ENCODE measurements around the gene ITGAX. TPM values are rescaled to one million over a fixed set of nuclear protein-coding genes. Genes with fewer than 3 reads are reported as not detected.
"Not testable (repeated sequence)": the region's sequence is repeated elsewhere in the genome, so short reads cannot be mapped to it uniquely, and the experiment has no call there.

The ITGAX gene
- total RNA-seq (2014; rRNA removed; shearing (Covaris generic)), result not detected in 2 replicates

DNA sequence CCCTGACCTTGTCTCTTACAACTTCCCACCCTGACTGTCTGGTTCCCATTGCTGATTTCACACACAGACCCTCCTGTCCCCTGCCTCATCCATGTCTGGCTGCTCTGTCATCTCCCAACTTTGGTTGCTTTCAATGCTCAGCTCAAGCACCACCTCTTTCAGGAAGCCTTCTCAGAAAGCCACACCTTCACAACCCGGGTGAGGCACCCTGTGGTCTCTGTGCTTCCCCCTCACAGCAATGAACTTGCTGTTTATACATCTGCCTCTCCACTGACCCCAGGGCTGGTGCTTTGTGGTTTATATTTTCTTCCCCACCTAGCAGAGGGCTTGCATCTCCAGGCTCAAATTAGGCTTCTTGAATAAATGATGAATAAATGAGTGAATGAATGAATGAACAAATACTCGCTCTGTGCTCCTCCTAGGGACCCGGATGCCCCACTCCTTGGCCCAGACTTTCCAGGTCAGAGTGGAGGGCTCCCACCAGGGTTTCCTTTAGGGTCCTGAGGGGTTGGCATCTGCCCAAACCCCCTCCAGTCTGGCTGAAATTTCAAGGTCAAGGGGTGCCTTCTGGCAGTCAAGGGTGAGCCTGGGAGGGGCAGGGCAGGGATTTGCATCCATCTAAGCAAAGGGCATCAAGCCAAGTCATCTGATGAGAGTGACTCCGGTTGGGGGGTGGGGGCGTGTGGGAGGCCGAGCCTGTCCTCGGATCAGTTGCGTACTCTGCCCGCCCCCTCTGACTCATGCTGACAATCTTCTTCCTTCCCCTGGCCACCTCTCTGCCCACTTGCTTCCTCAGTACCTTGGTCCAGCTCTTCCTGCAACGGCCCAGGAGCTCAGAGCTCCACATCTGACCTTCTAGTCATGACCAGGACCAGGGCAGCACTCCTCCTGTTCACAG, at the start of gene ITGAX:
TSS of gene ITGAX (plus strand) at position 783 of the 898 bp plus-strand sequence. CDS start at position 862, 79 bp downstream.
- peaks cover 3% of the 10 kb centered on the region; the same call in 1 of the 2 replicates for H3K4me1 ChIP-seq
- DNase-seq, result no peak

DNA sequence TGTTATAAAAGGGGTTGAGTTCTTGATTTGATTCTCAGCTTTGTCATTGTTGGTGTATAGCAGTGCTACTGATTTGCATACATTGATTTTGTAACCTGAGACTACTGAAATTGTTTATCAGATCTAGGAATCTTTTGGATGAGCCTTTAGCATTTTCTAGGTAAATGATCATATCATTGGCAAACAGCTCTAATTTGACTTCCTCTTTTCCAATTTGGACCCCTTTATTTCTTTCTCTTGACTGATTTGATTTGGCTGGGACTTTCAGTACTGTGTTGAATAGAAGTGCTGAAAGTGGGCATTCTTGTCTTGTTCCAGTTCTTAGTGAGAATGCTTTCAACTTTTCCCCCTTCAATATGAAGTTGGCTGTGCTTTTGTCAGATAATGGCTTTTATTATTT, 49.8 kb upstream of the ITGAX start:
- Histone ChIP-seq H3K36me3 (no peaks in the 10 kb centered on the region), H3K4me1 (no peaks in the 10 kb centered on the region), H3K9me3 (replicated peaks) (no peaks in the 10 kb centered on the region), H3K27me3 (no peaks in the 10 kb centered on the region), H3K27ac (no peak overlapping the region), H3K4me3 (no peak overlapping the region)
- no peak for DNase-seq

More for the DNA sequence above, at the start of gene ITGAX:
- Histone ChIP-seq H3K4me3 (no peak within 1 kb of the TSS), H3K9me3 (replicated peaks) (no peaks in the 10 kb centered on the region), H3K27ac (no peak within 1 kb of the TSS), H3K36me3 (no peaks in the 10 kb centered on the region), H3K27me3 (no peaks in the 10 kb centered on the region)

DNA sequence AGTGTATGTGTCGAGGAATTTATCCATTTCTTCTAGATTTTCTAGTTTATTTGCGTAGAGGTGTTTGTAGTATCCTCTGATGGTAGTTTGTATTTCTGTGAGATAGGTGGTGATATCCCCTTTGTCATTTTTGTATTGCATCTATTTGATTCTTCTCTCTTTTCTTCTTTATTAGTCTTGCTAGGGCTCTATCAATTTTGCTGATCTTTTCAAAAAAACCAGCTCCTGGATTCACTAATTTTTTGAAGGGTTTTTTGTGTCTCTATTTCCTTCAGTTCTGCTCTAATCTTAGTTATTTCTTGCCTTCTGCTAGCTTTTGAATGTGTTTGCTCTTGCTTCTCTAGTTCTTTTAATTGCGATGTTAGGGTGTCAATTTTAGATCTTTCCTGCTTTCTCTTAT, 46.6 kb upstream of the ITGAX start:
- not testable (repeated sequence) for H3K9me3 ChIP-seq (replicated peaks); DNase-seq

DNA sequence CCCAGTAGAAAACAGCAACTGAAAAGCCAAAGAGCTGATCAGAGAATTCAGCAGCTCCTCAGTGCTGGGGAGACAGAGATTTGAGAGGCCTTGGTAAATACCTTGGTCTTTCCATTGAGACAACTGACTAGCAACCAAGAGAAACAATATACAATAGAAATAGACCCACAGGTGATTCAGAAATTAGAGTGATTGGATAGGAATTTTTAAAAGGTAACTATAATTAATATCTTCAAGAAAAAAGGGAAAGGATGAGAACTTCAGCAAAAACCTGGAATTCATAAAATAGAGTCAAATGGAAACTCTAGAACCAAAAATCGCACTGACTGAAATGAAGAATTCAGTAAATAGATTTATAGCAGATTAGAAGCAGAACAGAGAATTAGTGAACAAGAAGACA, 32.5 kb upstream of the ITGAX start:
- Histone ChIP-seq H3K9me3 (replicated peaks) (0 out of 2 replicates have a peak, but pooled peaks cover 3% of the 10 kb centered on the region), H3K4me3 (no peak overlapping the region), H3K36me3 (no peaks in the 10 kb centered on the region), H3K27ac (no peak overlapping the region), H3K4me1 (no peaks in the 10 kb centered on the region), H3K27me3 (no peaks in the 10 kb centered on the region)
- no peak for DNase-seq

More for the DNA sequence above, 46.6 kb upstream of the ITGAX start:
- H3K27me3 ChIP-seq, H3K27ac ChIP-seq, H3K4me1 ChIP-seq, H3K4me3 ChIP-seq, H3K36me3 ChIP-seq: not testable (repeated sequence)

DNA sequence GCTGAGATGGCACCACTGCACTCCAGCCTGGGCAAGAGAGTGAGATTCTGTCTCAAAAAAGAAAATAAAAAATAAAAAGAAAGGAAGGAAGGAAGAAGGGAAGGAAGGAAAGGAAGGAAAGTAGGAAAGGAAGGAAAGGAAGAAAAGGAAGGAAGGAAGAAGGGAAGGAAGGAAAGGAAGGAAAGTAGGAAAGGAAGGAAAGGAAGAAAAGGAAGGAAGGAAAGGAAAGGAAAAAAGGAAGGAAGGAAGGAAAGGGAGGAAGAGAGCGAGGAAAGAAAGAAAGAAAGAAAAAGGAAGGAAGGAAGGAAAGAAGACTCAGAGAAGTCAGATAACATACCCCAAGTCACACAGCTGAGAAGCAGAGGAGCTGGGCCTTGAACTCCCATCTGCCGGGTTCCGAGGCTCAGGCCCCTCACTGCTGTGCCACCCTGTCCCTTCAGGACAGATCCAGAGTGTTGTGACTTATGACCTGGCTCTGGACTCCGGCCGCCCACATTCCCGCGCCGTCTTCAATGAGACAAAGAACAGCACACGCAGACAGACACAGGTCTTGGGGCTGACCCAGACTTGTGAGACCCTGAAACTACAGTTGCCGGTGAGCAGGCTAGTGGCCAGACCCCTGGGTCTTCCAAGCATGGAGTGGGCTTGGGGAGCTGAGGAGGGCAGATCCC, 30.9 kb upstream of the ITGAX start:
- no peaks in the 10 kb centered on the region for H3K27me3 ChIP-seq
- H3K9me3 ChIP-seq (replicated peaks), result 0 out of 2 replicates have a peak, but pooled peaks cover 3% of the 10 kb centered on the region
- no peaks in the 10 kb centered on the region for H3K36me3 ChIP-seq
- no peaks in the 10 kb centered on the region for H3K4me1 ChIP-seq
- DNase-seq, result no peak
- no peak overlapping the region for H3K4me3 ChIP-seq
- H3K27ac ChIP-seq, result no peak overlapping the region

DNA sequence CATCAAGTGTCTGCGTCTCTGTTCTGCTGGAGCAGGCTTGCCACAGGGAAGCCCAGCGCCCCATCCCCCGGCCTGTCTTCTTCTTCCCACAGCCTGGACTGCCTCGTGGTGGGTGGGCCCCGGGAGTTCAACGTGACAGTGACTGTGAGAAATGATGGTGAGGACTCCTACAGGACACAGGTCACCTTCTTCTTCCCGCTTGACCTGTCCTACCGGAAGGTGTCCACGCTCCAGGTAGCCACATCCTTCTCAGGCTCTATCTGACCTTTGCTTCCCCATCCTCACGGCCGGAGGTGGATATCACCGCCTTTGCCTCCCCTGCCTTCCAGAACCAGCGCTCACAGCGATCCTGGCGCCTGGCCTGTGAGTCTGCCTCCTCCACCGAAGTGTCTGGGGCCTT, 29.8 kb upstream of the ITGAX start:
- Histone ChIP-seq H3K27ac (no peak overlapping the region), H3K4me3 (no peak overlapping the region), H3K27me3 (no peaks in the 10 kb centered on the region), H3K9me3 (replicated peaks) (0 out of 2 replicates have a peak, but pooled peaks cover 3% of the 10 kb centered on the region), H3K36me3 (no peaks in the 10 kb centered on the region), H3K4me1 (no peaks in the 10 kb centered on the region)
- DNase-seq, result no peak

DNA sequence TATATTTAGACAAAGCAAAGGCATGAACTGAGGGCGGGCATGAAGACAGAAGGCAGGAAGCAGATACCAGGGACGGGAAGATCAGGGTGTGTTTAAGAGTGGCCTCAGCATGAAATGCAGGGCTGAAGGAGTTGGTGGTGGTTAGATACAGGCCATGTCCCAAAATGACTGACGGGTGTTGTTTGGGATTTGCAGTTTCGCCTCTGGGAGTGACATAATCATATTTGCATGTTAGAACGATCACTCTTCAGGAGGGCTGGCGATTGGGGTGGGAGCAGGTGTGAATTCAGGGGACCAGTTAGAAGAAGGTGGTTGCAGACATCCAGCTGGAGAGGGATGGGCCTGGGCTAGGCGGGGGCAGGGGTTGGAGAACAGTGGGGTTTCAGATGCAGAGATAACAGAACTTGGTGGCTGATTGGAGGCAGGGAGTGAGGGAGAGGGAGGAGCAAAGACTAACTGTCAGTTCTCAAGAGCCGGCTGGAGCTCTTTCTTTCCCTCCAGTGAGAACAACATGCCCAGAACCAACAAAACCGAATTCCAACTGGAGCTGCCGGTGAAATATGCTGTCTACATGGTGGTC, 27.2 kb upstream of the ITGAX start:
- Histone ChIP-seq H3K4me1 (no peaks in the 10 kb centered on the region), H3K27ac (no peak overlapping the region), H3K4me3 (no peak overlapping the region), H3K9me3 (replicated peaks) (no peaks in the 10 kb centered on the region), H3K27me3 (no peaks in the 10 kb centered on the region), H3K36me3 (no peaks in the 10 kb centered on the region)
- no peak for DNase-seq

DNA sequence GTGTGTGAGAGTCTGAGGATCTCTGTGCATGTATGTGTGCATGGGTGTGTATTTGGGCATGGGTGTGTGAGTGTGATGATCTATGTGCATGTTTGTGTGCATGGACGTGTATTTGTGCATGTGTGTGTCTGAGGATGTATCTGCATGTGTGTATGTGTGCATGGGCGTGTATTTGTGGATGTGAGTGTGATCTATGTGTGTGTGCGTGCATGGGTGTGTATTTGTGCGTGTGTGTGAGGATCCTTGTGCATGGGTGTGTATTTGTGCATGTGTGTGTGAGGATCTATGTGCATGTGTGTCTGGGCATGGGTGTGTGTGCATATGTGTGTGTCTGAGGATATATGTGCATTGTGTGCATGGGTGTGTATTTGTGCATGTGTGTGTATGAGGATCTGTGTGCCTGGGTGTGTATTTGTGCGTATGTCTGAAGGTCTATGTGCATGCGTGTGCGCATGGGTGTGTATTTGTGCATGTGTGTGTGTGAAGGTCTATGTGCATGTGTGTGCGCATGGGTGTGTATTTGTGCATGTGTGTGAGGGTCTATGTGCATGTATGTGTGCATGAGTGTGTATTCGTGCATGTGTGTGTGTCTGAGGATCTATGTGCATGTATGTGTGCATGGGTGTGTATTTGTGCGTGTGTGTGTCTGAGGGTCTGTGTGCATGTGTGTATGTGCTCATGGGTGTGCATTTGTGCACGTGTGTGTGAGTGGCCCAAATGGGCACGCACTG, 26.5 kb upstream of the ITGAX start:
- H3K36me3 ChIP-seq, result no peaks in the 10 kb centered on the region
- no peak overlapping the region for H3K4me3 ChIP-seq
- H3K9me3 ChIP-seq (replicated peaks), result no peaks in the 10 kb centered on the region
- no peaks in the 10 kb centered on the region for H3K27me3 ChIP-seq
- H3K27ac ChIP-seq, result no peak overlapping the region
- no peak for DNase-seq
- no peaks in the 10 kb centered on the region for H3K4me1 ChIP-seq

DNA sequence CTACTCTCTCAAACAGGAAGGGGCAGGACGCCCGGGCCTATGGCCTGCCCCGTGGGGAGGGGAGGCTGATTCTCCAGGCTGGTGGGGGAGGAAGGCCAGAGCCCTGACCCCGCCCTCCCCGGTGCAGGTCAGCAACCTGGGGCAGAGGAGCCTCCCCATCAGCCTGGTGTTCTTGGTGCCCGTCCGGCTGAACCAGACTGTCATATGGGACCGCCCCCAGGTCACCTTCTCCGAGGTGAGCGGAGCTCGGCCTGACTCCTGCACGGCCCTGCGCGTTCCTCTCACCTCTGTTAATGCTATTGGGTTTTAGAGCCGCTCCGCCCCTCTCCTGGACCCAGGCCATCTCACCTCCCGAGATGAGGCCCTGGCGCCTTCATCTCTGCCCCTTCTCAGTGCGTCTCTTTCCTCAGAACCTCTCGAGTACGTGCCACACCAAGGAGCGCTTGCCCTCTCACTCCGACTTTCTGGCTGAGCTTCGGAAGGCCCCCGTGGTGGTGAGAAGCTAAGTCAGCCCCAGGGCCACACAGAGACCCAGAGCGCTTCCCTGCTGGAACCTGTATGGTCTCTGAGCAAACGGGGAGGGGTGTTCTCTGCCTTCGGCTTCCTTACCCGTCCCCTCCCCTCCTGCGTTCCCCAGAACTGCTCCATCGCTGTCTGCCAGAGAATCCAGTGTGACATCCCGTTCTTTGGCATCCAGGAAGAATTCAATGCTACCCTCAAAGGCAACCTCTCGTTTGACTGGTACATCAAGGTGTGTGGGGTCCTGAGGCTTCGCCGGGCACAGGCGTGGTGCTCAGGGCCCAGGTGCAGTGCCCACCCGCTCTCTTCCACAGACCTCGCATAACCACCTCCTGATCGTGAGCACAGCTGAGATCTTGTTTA, 25.1 kb upstream of the ITGAX start:
- H3K4me3 ChIP-seq, result no peak overlapping the region
- DNase-seq, result no peak
- H3K36me3 ChIP-seq, result no peaks in the 10 kb centered on the region
- H3K27me3 ChIP-seq, result no peaks in the 10 kb centered on the region
- no peaks in the 10 kb centered on the region for H3K9me3 ChIP-seq (replicated peaks)
- no peak overlapping the region for H3K27ac ChIP-seq
- no peaks in the 10 kb centered on the region; the same call in 1 of the 2 replicates for H3K4me1 ChIP-seq

DNA sequence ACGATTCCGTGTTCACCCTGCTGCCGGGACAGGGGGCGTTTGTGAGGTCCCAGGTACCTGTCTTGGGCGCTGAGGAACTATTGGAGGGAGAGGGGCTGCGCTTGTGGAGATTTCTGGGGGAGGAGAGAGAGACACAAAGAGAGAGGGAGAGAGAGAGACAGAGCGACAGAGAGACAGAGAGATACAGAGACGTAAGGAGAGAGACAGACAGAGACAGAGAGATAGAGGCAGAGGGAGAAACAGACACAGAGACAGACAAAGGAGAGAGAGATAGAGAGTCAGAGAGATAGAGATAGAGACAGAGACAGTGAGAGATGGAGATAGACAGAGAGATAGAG, 24.5 kb upstream of the ITGAX start:
- H3K36me3 ChIP-seq, result no peaks in the 10 kb centered on the region
- no peaks in the 10 kb centered on the region; the same call in 1 of the 2 replicates for H3K4me1 ChIP-seq
- H3K27ac ChIP-seq, result no peak overlapping the region
- H3K9me3 ChIP-seq (replicated peaks), result no peaks in the 10 kb centered on the region
- H3K4me3 ChIP-seq, result no peak overlapping the region
- H3K27me3 ChIP-seq, result no peaks in the 10 kb centered on the region
- DNase-seq, result no peak

DNA sequence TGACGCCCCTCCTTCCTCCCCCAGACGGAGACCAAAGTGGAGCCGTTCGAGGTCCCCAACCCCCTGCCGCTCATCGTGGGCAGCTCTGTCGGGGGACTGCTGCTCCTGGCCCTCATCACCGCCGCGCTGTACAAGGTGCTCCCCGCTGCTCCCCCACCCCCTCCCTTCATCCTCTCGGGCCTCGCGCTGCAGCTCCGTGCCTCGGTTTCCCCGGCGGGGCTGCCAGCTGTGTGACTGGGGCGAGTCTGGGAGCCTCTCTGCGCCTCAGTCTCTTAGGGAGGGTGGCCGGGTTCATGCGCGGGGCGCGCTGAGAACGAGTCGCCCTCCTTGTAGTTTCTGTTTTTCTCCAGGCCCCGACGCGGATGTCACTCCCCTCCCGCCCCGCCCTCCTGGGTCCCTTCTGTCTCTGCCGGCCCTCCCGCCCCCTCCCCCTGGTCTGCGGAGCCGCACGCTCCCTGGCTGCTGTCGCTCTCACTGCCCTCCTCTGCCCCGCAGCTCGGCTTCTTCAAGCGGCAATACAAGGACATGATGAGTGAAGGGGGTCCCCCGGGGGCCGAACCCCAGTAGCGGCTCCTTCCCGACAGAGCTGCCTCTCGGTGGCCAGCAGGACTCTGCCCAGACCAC, 23.7 kb upstream of the ITGAX start:
- Histone ChIP-seq H3K9me3 (replicated peaks) (no peaks in the 10 kb centered on the region), H3K36me3 (no peaks in the 10 kb centered on the region), H3K27ac (no peak overlapping the region), H3K4me1 (no peaks in the 10 kb centered on the region; the same call in 1 of the 2 replicates), H3K27me3 (no peaks in the 10 kb centered on the region), H3K4me3 (no peak overlapping the region)
- no peak for DNase-seq

DNA sequence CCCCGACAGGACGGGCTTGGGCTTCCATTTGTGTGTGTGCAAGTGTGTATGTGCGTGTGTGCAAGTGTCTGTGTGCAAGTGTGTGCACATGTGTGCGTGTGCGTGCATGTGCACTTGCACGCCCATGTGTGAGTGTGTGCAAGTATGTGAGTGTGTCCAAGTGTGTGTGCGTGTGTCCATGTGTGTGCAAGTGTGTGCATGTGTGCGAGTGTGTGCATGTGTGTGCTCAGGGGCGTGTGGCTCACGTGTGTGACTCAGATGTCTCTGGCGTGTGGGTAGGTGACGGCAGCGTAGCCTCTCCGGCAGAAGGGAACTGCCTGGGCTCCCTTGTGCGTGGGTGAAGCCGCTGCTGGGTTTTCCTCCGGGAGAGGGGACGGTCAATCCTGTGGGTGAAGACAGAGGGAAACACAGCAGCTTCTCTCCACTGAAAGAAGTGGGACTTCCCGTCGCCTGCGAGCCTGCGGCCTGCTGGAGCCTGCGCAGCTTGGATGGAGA, 23.1 kb upstream of the ITGAX start:
- Histone ChIP-seq H3K4me1 (no peaks in the 10 kb centered on the region; the same call in 1 of the 2 replicates), H3K4me3 (no peak overlapping the region), H3K9me3 (replicated peaks) (no peaks in the 10 kb centered on the region), H3K27me3 (no peaks in the 10 kb centered on the region), H3K27ac (no peak overlapping the region), H3K36me3 (no peaks in the 10 kb centered on the region)
- DNase-seq, result no peak

DNA sequence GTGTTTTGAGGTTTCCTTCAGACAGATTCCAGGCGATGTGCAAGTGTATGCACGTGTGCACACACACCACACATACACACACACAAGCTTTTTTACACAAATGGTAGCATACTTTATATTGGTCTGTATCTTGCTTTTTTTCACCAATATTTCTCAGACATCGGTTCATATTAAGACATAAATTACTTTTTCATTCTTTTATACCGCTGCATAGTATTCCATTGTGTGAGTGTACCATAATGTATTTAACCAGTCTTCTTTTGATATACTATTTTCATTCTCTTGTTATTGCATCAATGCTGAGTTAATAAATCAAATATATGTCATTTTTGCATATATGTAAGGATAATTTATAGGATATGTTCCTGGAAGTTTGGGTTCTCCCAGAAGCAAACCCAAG, 22.4 kb upstream of the ITGAX start:
- H3K36me3 ChIP-seq, result no peaks in the 10 kb centered on the region
- H3K4me1 ChIP-seq, result no peaks in the 10 kb centered on the region; the same call in 1 of the 2 replicates
- no peak overlapping the region for H3K27ac ChIP-seq
- DNase-seq, result no peak
- no peak overlapping the region for H3K4me3 ChIP-seq
- H3K27me3 ChIP-seq, result no peaks in the 10 kb centered on the region
- H3K9me3 ChIP-seq (replicated peaks), result no peaks in the 10 kb centered on the region

Measured in SJCRH30 (cell line).